ENCODE measurements around the gene OLIG3.

GRCh38 chr6:137452333-137452894, 41.8 kb downstream of the OLIG3 start:
- TF ChIP-seq CTCF (conservative IDR thresholded peaks at IDR 0.05) = no peak
- no peak for TF ChIP-seq ZFX (IDR thresholded peaks at IDR 0.05)
